ENCODE data around the gene ZNF484. TPM values are rescaled to one million over a fixed set of nuclear protein-coding genes. Genes with fewer than 3 reads are reported as not detected.
"Not testable (repeated sequence)": the region's sequence is repeated elsewhere in the genome, so short reads cannot be mapped to it uniquely, and the experiment has no call there.

The ZNF484 gene
- total and polyA plus RNA-seq, 2 donors (not counting 1 experiment from before 2014, with no cell fraction given): 5.7 to 15.4 TPM

DNA sequence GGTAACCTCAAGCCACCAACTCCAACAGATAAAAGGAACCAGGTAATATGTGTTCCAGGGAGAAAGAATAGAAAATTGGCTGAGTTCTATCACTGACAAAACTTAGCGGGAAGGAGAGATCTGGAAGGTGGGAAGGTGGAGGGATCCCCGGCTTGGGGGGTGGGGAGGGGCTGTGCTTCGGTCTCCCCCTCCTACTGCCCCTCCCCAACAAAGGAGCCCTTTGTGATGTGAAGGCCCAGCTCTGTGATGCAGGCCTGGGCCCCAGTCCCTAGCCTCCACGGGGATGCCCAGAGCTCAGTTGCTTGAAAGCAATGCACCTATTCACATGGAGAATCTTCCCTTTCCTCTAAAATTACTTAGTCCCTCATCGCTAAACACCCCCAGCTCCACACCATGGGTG, 4.4 kb upstream of the ZNF484 start:
- Histone ChIP-seq H3K27ac (ENCODE audit: insufficient read depth, low read length) (no peak overlapping the region), H3K79me2 (ENCODE audit: control insufficient read depth, insufficient read depth, low read length) (no peaks in the 10 kb centered on the region), H3K4me1 (ENCODE audit: control insufficient read depth, extremely low read depth, insufficient read depth, low read length) (no peaks in the 10 kb centered on the region), H3K9me3 (ENCODE audit: control insufficient read depth, insufficient read depth, low read depth, low read length) (no peaks in the 10 kb centered on the region), H3K4me2 (ENCODE audit: extremely low read depth, insufficient read depth, low read length) (no peak overlapping the region), H3K9ac (ENCODE audit: insufficient read depth, low read length) (no peak overlapping the region), H3K36me3 (ENCODE audit: control insufficient read depth, insufficient read depth, low read length) (no peaks in the 10 kb centered on the region), H4K20me1 (ENCODE audit: control insufficient read depth, extremely low read depth, insufficient read depth, low read length) (no peaks in the 10 kb centered on the region), H3K27me3 (ENCODE audit: control insufficient read depth, insufficient read depth, low read length) (peaks cover 4% of the 10 kb centered on the region), H3K4me3 (replicated peaks in 1 of 4; ENCODE audit: control extremely low read depth in 1 of 4, insufficient read depth in 1 of 4, low read depth in 3 of 4, low read length in 4 of 4) (no peak overlapping the region), H2AFZ (ENCODE audit: low read length) (no peak overlapping the region)
- TF ChIP-seq, protein P1, sequence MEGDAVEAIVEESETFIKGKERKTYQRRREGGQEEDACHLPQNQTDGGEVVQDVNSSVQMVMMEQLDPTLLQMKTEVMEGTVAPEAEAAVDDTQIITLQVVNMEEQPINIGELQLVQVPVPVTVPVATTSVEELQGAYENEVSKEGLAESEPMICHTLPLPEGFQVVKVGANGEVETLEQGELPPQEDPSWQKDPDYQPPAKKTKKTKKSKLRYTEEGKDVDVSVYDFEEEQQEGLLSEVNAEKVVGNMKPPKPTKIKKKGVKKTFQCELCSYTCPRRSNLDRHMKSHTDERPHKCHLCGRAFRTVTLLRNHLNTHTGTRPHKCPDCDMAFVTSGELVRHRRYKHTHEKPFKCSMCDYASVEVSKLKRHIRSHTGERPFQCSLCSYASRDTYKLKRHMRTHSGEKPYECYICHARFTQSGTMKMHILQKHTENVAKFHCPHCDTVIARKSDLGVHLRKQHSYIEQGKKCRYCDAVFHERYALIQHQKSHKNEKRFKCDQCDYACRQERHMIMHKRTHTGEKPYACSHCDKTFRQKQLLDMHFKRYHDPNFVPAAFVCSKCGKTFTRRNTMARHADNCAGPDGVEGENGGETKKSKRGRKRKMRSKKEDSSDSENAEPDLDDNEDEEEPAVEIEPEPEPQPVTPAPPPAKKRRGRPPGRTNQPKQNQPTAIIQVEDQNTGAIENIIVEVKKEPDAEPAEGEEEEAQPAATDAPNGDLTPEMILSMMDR (conservative IDR thresholded peaks at IDR 0.05 in 1 of 2, IDR thresholded peaks at IDR 0.05 in 1 of 2; ENCODE audit: low read depth in 1 of 2, low read length in 2 of 2): no peak
- TF ChIP-seq EZH2 (IDR thresholded peaks at IDR 0.05; ENCODE audit: low read length, missing control alignments): no peak
- no peak for DNase-seq (ENCODE audit: low read depth in 2 of 2)

DNA sequence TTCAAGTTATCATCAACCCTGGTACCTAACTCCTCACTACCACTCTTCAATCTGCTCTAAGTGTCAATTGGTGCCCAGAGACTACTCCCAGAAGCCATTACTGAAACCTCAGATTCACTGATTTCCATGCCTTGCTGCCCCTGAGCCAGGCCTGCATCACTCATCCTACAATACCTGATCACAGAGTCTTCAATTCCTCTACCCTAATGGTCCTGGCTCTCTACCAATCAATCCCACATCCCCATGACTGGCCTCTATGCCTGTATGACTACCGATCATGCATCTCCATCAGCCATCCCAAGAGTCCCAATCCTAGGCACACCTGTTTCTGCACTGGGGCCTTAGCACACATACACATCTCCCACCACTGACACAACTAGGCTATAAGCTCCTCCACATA, 2.5 kb downstream of the ZNF484 start:
- no peaks in the 10 kb centered on the region for H3K9me3 ChIP-seq (ENCODE audit: control insufficient read depth, insufficient read depth, low read depth, low read length)
- H3K4me3 ChIP-seq (replicated peaks in 1 of 4; ENCODE audit: control extremely low read depth in 1 of 4, insufficient read depth in 1 of 4, low read depth in 3 of 4, low read length in 4 of 4): no peak overlapping the region
- TF ChIP-seq, protein P1 (conservative IDR thresholded peaks at IDR 0.05 in 1 of 2, IDR thresholded peaks at IDR 0.05 in 1 of 2; ENCODE audit: low read depth in 1 of 2, low read length in 2 of 2): no peak
- no peak for TF ChIP-seq EZH2 (IDR thresholded peaks at IDR 0.05; ENCODE audit: low read length, missing control alignments)
- DNase-seq (ENCODE audit: low read depth in 2 of 2): no peak
- no peak overlapping the region for H3K4me2 ChIP-seq (ENCODE audit: extremely low read depth, insufficient read depth, low read length)
- H3K79me2 ChIP-seq (ENCODE audit: control insufficient read depth, insufficient read depth, low read length): peaks cover 14% of the 10 kb centered on the region
- no peaks in the 10 kb centered on the region for H4K20me1 ChIP-seq (ENCODE audit: control insufficient read depth, extremely low read depth, insufficient read depth, low read length)
- no peak overlapping the region for H3K27ac ChIP-seq (ENCODE audit: insufficient read depth, low read length)
- no peak overlapping the region for H3K9ac ChIP-seq (ENCODE audit: insufficient read depth, low read length)
- H2AFZ ChIP-seq (ENCODE audit: low read length): no peak overlapping the region
- peaks cover 3% of the 10 kb centered on the region for H3K36me3 ChIP-seq (ENCODE audit: control insufficient read depth, insufficient read depth, low read length)
- H3K4me1 ChIP-seq (ENCODE audit: control insufficient read depth, extremely low read depth, insufficient read depth, low read length): no peaks in the 10 kb centered on the region
- no peaks in the 10 kb centered on the region for H3K27me3 ChIP-seq (ENCODE audit: control insufficient read depth, insufficient read depth, low read length)

GRCh38 chr9:92870289-92870688, 7.5 kb downstream of the ZNF484 start:
- Histone ChIP-seq H3K27me3 (ENCODE audit: control insufficient read depth, insufficient read depth, low read length) (no peaks in the 10 kb centered on the region), H3K9ac (ENCODE audit: insufficient read depth, low read length) (no peak overlapping the region), H2AFZ (ENCODE audit: low read length) (no peak overlapping the region), H3K36me3 (ENCODE audit: control insufficient read depth, insufficient read depth, low read length) (peaks cover 3% of the 10 kb centered on the region), H3K9me3 (ENCODE audit: control insufficient read depth, insufficient read depth, low read depth, low read length) (no peaks in the 10 kb centered on the region), H3K79me2 (ENCODE audit: control insufficient read depth, insufficient read depth, low read length) (peaks cover 6% of the 10 kb centered on the region), H3K4me2 (ENCODE audit: extremely low read depth, insufficient read depth, low read length) (no peak overlapping the region), H3K27ac (ENCODE audit: insufficient read depth, low read length) (no peak overlapping the region), H3K4me3 (replicated peaks in 1 of 4; ENCODE audit: control extremely low read depth in 1 of 4, insufficient read depth in 1 of 4, low read depth in 3 of 4, low read length in 4 of 4) (no peak overlapping the region), H3K4me1 (ENCODE audit: control insufficient read depth, extremely low read depth, insufficient read depth, low read length) (no peaks in the 10 kb centered on the region), H4K20me1 (ENCODE audit: control insufficient read depth, extremely low read depth, insufficient read depth, low read length) (no peaks in the 10 kb centered on the region)
- TF ChIP-seq, protein P1 (conservative IDR thresholded peaks at IDR 0.05 in 1 of 2, IDR thresholded peaks at IDR 0.05 in 1 of 2; ENCODE audit: low read depth in 1 of 2, low read length in 2 of 2): no peak
- TF ChIP-seq EZH2 (IDR thresholded peaks at IDR 0.05; ENCODE audit: low read length, missing control alignments): no peak
- no peak for DNase-seq (ENCODE audit: low read depth in 2 of 2)

GRCh38 chr9:92866600-92866999, 11.2 kb downstream of the ZNF484 start:
- not testable (repeated sequence) for H3K79me2 ChIP-seq (ENCODE audit: control insufficient read depth, insufficient read depth, low read length); H4K20me1 ChIP-seq (ENCODE audit: control insufficient read depth, extremely low read depth, insufficient read depth, low read length); H3K36me3 ChIP-seq (ENCODE audit: control insufficient read depth, insufficient read depth, low read length); H3K4me2 ChIP-seq (ENCODE audit: extremely low read depth, insufficient read depth, low read length); H3K27ac ChIP-seq (ENCODE audit: insufficient read depth, low read length); H2AFZ ChIP-seq (ENCODE audit: low read length); DNase-seq (ENCODE audit: low read depth in 2 of 2); H3K9me3 ChIP-seq (ENCODE audit: control insufficient read depth, insufficient read depth, low read depth, low read length); H3K27me3 ChIP-seq (ENCODE audit: control insufficient read depth, insufficient read depth, low read length); H3K4me1 ChIP-seq (ENCODE audit: control insufficient read depth, extremely low read depth, insufficient read depth, low read length); H3K9ac ChIP-seq (ENCODE audit: insufficient read depth, low read length); H3K4me3 ChIP-seq (replicated peaks in 1 of 4; ENCODE audit: control extremely low read depth in 1 of 4, insufficient read depth in 1 of 4, low read depth in 3 of 4, low read length in 4 of 4)

Measured in fibroblast of lung (primary cell).